B cell (primary cell): ENCODE measurements around the gene SSPN. TPM values are rescaled to one million over a fixed set of nuclear protein-coding genes. Genes with fewer than 3 reads are reported as not detected.

Experiments
- ATAC-seq: fragments of 200-7000 bp; cut with Tn5 transposase; one replicate; pipeline ENCODE4 v1.10.0; 2021; ENCODE audit warnings: low read depth, mild to moderate bottlenecking, moderate number of reproducible peaks, moderate library complexity
- CTCF ChIA-PET: fragments of 350-600 bp; sonication (Branson Sonifier 250); formaldehyde crosslinking; loops from one replicate; lab custom pipeline; 2021; ENCODE audit warnings: antibody characterized with exemption, inconsistent platforms; lab: Charles Lee
- POLR2A ChIA-PET: fragments of 350-600 bp; sonication (Branson Sonifier 250); formaldehyde crosslinking; loops from one replicate; lab custom pipeline; 2021; ENCODE audit warnings: antibody characterized with exemption; lab: Charles Lee
- DNase-seq: peaks from one replicate; pipeline ENCODE4 v3.0.0; 2013
- H2AFZ ChIP-seq: 2 replicates; pipeline ENCODE4 v1.6.1; 2012; ENCODE audit warnings: mild to moderate bottlenecking, low read depth, low read length; ENCODE audit not compliant: insufficient read depth, poor library complexity, severe bottlenecking
- H3K27ac ChIP-seq, 2 donors: 1 replicate in 1 of 2; 2 replicates in 1 of 2; pipeline ENCODE4 v1.5.1; 2012 to 2013; ENCODE audit warnings: low read length in 2 of 2, mild to moderate bottlenecking in 2 of 2, moderate library complexity in 1 of 2
- H3K27me3 ChIP-seq, 4 experiments: fragments of 200-600 bp in 1 of 4; sonication (generic) in 1 of 4; replicated peaks in 1 of 4; 1 replicate in 2 of 4; 2 replicates in 2 of 4; pipeline versions ENCODE4 v1.6.1 to v1.7.0; 2013 to 2016; ENCODE audit warnings: low read length in 3 of 4, mild to moderate bottlenecking in 2 of 4, mixed read lengths in 1 of 4, moderate library complexity in 1 of 4; ENCODE audit not compliant: insufficient read depth in 4 of 4, control insufficient read depth in 3 of 4; ENCODE audit errors: control extremely low read depth in 1 of 4
- H3K36me3 ChIP-seq, 2 experiments: replicated peaks in 1 of 2; 1 replicate in 1 of 2; 2 replicates in 1 of 2; pipeline versions ENCODE4 v1.6.1 to v1.7.1; 2013; ENCODE audit warnings: low read length in 1 of 2; ENCODE audit not compliant: insufficient read depth in 2 of 2, control insufficient read depth in 1 of 2; ENCODE audit errors: control extremely low read depth in 1 of 2, extremely low read depth in 1 of 2
- H3K4me1 ChIP-seq, 2 donors: fragments of 200-600 bp in 1 of 2; sonication (generic) in 1 of 2; 1 replicate in 1 of 2; 2 replicates in 1 of 2; pipeline versions ENCODE4 v1.5.1 to v1.6.1; 2013 to 2017; ENCODE audit warnings: low read length in 2 of 2; ENCODE audit not compliant: control insufficient read depth in 2 of 2, insufficient read depth in 2 of 2
- H3K4me2 ChIP-seq: replicated peaks from 2 replicates; pipeline ENCODE3; 2012; ENCODE audit warnings: mild to moderate bottlenecking, low read depth, low read length; ENCODE audit not compliant: poor library complexity, severe bottlenecking
- H3K4me3 ChIP-seq, 5 experiments: fragments of 200-600 bp in 1 of 5; sonication (generic) in 1 of 5; 1 replicate in 3 of 5; 2 replicates in 2 of 5; pipeline versions ENCODE4 v1.5.1 to v1.7.0; 2011 to 2016; ENCODE audit warnings: low read length in 4 of 5, mild to moderate bottlenecking in 4 of 5, low read depth in 2 of 5, control low read depth in 1 of 5, moderate library complexity in 1 of 5; ENCODE audit not compliant: insufficient read depth in 1 of 5; ENCODE audit errors: control extremely low read depth in 1 of 5, extremely low read depth in 1 of 5
- H3K79me2 ChIP-seq: fragments of 200-600 bp; sonication (generic); one replicate; pipeline ENCODE4 v1.6.0; 2016; ENCODE audit warnings: low read length; ENCODE audit not compliant: control insufficient read depth, insufficient read depth
- H3K9ac ChIP-seq: fragments of 200-600 bp; sonication (generic); 2 replicates; pipeline ENCODE4 v1.6.1; 2017; ENCODE audit warnings: mild to moderate bottlenecking, low read length, moderate library complexity
- H3K9me3 ChIP-seq, 3 donors: one replicate each; pipeline versions ENCODE4 v1.6.1 to v1.7.1; 2013; ENCODE audit warnings: low read length in 2 of 3; ENCODE audit not compliant: control insufficient read depth in 2 of 3, insufficient read depth in 1 of 3; ENCODE audit errors: control extremely low read depth in 1 of 3
- H4K20me1 ChIP-seq: 2 replicates; pipeline ENCODE4 v1.6.0; 2012; ENCODE audit warnings: mild to moderate bottlenecking, low read length; ENCODE audit not compliant: insufficient read depth, control insufficient read depth, poor library complexity, severe bottlenecking
- H3K27ac Mint-ChIP-seq: one replicate; pipeline ENCODE4 v1.8.0; 2021; ENCODE audit warnings: mixed read lengths
- H3K27me3 Mint-ChIP-seq: one replicate; pipeline ENCODE4 v1.8.0; 2021; ENCODE audit warnings: mixed read lengths
- H3K4me1 Mint-ChIP-seq: one replicate; pipeline ENCODE4 v1.8.0; 2021; ENCODE audit warnings: mixed read lengths
- H3K4me3 Mint-ChIP-seq: one replicate; pipeline ENCODE4 v1.8.0; 2021; ENCODE audit warnings: mixed read lengths
- H3K9me3 Mint-ChIP-seq: one replicate; pipeline ENCODE4 v1.8.0; 2022; ENCODE audit warnings: mixed read lengths; ENCODE audit not compliant: insufficient read depth
- EZH2 ChIP-seq: IDR thresholded peaks from 2 replicates; pipeline ENCODE4 v1.6.1; 2012; ENCODE audit warnings: borderline replicate concordance, low read depth, mild to moderate bottlenecking, moderate library complexity, low read length; ENCODE audit not compliant: insufficient read depth, poor library complexity, severe bottlenecking
- WGBS: methylation state at CpG from one replicate; pipeline ENCODE4 v1.1.5; 2013; ENCODE audit warnings: missing lambda C conversion rate; ENCODE audit not compliant: insufficient coverage; 5-methylcytosine and 5-hydroxymethylcytosine counted together
- intact Hi-C: fragments of 100-400 bp; cut with micrococcal nuclease; formaldehyde crosslinking; loops from one replicate; pipeline ENCODE4 v1.10.0; 2022
- polyA plus RNA-seq: library from polyadenylated mRNA; depleted of rRNA; stranded (reverse); fragments of >200 nt; gene quantifications from 2 replicates; pipeline ENCODE4 v1.2.3, GENCODE V29; 2012
- total RNA-seq, 2 donors: library from RNA; stranded (reverse); fragments of 120-200 nt in 1 of 2; gene quantifications; 1 replicate in 1 of 2; 2 replicates in 1 of 2; pipeline versions ENCODE4 v1.2.3 to v1.2.4, GENCODE V29; 2013 to 2022
- TF ChIP-seq, protein P1 (sequence below): fragments of 200-600 bp; IDR thresholded peaks from one replicate; pipeline ENCODE4 v1.8.0; 2022; ENCODE audit warnings: antibody characterized with exemption, mild to moderate bottlenecking

Gene SSPN
- total and polyA plus RNA-seq, 2 donors (not counting 1 experiment from before 2014, with no cell fraction given): 18.3 to 19.6 TPM

GRCh38 chr12:26193539-26193938 lies 1.8 kb upstream of the SSPN start:
- Histone ChIP-seq H3K36me3 (no peaks in the 10 kb centered on the region), H3K79me2 (no peaks in the 10 kb centered on the region), H3K27me3 (peaks cover 0 to 5% (median 0%) of the 10 kb centered on the region in 4 experiments), H3K27ac (no peak overlapping the region), H3K4me1 (peaks cover 6 to 15% of the 10 kb centered on the region in 2 donors), H2AFZ (no peak overlapping the region), H3K9me3 (no peaks in the 10 kb centered on the region), H3K9ac (no peak overlapping the region), H4K20me1 (no peaks in the 10 kb centered on the region), H3K4me2 (no peak overlapping the region), H3K4me3 (no peak overlapping the region)
- POLR2A ChIA-PET: no interaction called here
- H3K27me3 Mint-ChIP-seq: peaks cover 4% of the 10 kb centered on the region
- TF ChIP-seq, protein P1, sequence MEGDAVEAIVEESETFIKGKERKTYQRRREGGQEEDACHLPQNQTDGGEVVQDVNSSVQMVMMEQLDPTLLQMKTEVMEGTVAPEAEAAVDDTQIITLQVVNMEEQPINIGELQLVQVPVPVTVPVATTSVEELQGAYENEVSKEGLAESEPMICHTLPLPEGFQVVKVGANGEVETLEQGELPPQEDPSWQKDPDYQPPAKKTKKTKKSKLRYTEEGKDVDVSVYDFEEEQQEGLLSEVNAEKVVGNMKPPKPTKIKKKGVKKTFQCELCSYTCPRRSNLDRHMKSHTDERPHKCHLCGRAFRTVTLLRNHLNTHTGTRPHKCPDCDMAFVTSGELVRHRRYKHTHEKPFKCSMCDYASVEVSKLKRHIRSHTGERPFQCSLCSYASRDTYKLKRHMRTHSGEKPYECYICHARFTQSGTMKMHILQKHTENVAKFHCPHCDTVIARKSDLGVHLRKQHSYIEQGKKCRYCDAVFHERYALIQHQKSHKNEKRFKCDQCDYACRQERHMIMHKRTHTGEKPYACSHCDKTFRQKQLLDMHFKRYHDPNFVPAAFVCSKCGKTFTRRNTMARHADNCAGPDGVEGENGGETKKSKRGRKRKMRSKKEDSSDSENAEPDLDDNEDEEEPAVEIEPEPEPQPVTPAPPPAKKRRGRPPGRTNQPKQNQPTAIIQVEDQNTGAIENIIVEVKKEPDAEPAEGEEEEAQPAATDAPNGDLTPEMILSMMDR: no peak
- TF ChIP-seq EZH2: no peak
- peak overlapping the region; percentile 23 for H3K4me3 Mint-ChIP-seq
- H3K9me3 Mint-ChIP-seq: peaks cover 2% of the 10 kb centered on the region
- WGBS: 100% methylated on average over 1 of the region's 1 CpG
- peaks cover 16% of the 10 kb centered on the region for H3K4me1 Mint-ChIP-seq
- H3K27ac Mint-ChIP-seq: no peak overlapping the region
- DNase-seq: no peak
- intact Hi-C loops: loop anchor here (10.0 kb wide), 2 partner anchors 101 to 211 kb away; no protein-coding TSS in a partner anchor
- CTCF ChIA-PET: no interaction called here
- ATAC-seq: no peak

DNA sequence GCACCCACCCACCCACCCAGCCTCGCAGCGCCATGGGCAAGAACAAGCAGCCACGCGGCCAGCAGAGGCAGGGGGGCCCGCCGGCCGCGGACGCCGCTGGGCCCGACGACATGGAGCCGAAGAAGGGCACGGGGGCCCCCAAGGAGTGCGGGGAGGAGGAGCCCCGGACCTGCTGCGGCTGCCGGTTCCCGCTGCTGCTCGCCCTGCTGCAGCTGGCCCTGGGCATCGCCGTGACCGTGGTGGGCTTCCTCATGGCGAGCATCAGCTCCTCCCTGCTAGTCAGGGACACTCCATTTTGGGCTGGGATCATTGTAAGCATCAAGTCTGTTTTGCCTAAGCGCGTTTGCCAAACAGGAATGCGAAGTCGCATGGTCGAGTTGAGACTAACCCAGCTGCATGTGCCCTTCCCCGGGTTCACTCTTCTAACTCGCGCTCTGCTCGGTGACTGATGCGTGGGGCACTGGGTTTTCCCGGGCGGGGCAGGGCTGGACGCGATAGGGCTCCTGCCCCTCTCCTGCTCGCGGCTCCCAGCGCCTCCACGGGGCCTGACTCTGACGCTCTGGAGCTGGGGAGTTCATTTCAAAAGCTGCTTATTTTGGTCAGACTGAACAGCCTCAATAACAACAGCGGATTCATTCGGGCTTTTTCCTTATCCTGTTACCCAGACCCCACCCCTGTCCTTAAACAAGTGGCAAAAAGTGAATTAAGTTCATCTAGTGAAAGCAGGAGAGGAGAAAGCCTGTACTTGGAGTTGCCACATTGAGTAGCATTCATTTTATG lies 458 bp downstream of the SSPN start:
- H3K4me2 ChIP-seq: peak overlapping the region; percentile 87
- intact Hi-C loops: loop anchor here (1.0 to 10.0 kb wide), 4 partner anchors 40 to 209 kb away; no protein-coding TSS in a partner anchor
- no peaks in the 10 kb centered on the region for H3K9me3 ChIP-seq
- POLR2A ChIA-PET: interaction anchor here (1.8 to 2.5 kb wide), 3 partner anchors 34 to 72 kb away, joined by 7 to 19 read pairs (median 15); partner anchors contain the start of gene BHLHE41
- H4K20me1 ChIP-seq: no peaks in the 10 kb centered on the region
- H3K4me1 ChIP-seq: peaks cover 6 to 15% of the 10 kb centered on the region in 2 donors
- H3K4me1 Mint-ChIP-seq: peaks cover 16% of the 10 kb centered on the region
- H3K27me3 ChIP-seq: peaks cover 0 to 5% (median 0%) of the 10 kb centered on the region in 4 experiments
- peak overlapping the region; percentile 87 for H2AFZ ChIP-seq
- peak overlapping the region in 1 of 2 donors; percentile 7 for H3K27ac ChIP-seq
- H3K79me2 ChIP-seq: no peaks in the 10 kb centered on the region
- H3K4me3 Mint-ChIP-seq: peak overlapping the region; percentile 98
- peak overlapping the region; percentile 44 to 74 (median 64) for H3K4me3 ChIP-seq
- ATAC-seq (peak; percentile 77), DNase-seq (peak; percentile 54)
- no peaks in the 10 kb centered on the region for H3K9me3 Mint-ChIP-seq
- TF ChIP-seq, protein P1: no peak
- no peak for TF ChIP-seq EZH2
- CTCF ChIA-PET: interaction anchor here (0.9 to 2.7 kb wide), 9 partner anchors 17 to 329 kb away, joined by 3 to 16 read pairs (median 3); partner anchors contain the start of gene BHLHE41
- peak overlapping the region; percentile 67 for H3K9ac ChIP-seq
- H3K27me3 Mint-ChIP-seq: peaks cover 4% of the 10 kb centered on the region
- H3K27ac Mint-ChIP-seq: peak overlapping the region; percentile 97
- H3K36me3 ChIP-seq: no peaks in the 10 kb centered on the region
- under 1% methylated on average over 39 of the region's 45 CpGs for WGBS
